ENCODE results near the gene ADAMTS6.

Gene ADAMTS6

GRCh38 chr5:65412842-65413241 lies 68.9 kb downstream of the ADAMTS6 start:
- no peak overlapping the region for H3K4me3 ChIP-seq (ENCODE audit: low read length)
- no peak for DNase-seq (ENCODE audit: low read depth)
- TF ChIP-seq CTCF (IDR thresholded peaks at IDR 0.05; ENCODE audit: insufficient read depth, low read depth, low read length, missing control alignments) = no peak

GRCh38 chr5:65411356-65411755 lies 70.4 kb downstream of the ADAMTS6 start:
- TF ChIP-seq CTCF (IDR thresholded peaks at IDR 0.05; ENCODE audit: insufficient read depth, low read depth, low read length, missing control alignments) = no peak
- no peak overlapping the region for H3K4me3 ChIP-seq (ENCODE audit: low read length)
- DNase-seq (ENCODE audit: low read depth) = no peak

GRCh38 chr5:65395526-65396155 lies 86.1 kb downstream of the ADAMTS6 start:
- no peak for TF ChIP-seq CTCF (IDR thresholded peaks at IDR 0.05; ENCODE audit: insufficient read depth, low read depth, low read length, missing control alignments)
- no peak overlapping the region for H3K4me3 ChIP-seq (ENCODE audit: low read length)
- peak; percentile 22 for DNase-seq (ENCODE audit: low read depth)

- H3K4me3 ChIP-seq (ENCODE audit: low read length) = no peak overlapping the region
- DNase-seq (ENCODE audit: low read depth) = no peak
- TF ChIP-seq CTCF (IDR thresholded peaks at IDR 0.05; ENCODE audit: insufficient read depth, low read depth, low read length, missing control alignments) = no peak
Observed at GRCh38 chr5:65394087-65394486, 87.6 kb downstream of the ADAMTS6 start.

- H3K4me3 ChIP-seq (ENCODE audit: low read length) = no peak overlapping the region
- no peak for TF ChIP-seq CTCF (IDR thresholded peaks at IDR 0.05; ENCODE audit: insufficient read depth, low read depth, low read length, missing control alignments)
- peak; percentile 12 for DNase-seq (ENCODE audit: low read depth)
Observed at GRCh38 chr5:65391591-65391990, 90.1 kb downstream of the ADAMTS6 start.

GRCh38 chr5:65390208-65390607 lies 91.5 kb downstream of the ADAMTS6 start:
- TF ChIP-seq CTCF (IDR thresholded peaks at IDR 0.05; ENCODE audit: insufficient read depth, low read depth, low read length, missing control alignments) = no peak
- no peak overlapping the region for H3K4me3 ChIP-seq (ENCODE audit: low read length)

GRCh38 chr5:65383859-65384258 lies 97.9 kb downstream of the ADAMTS6 start:
- no peak for DNase-seq (ENCODE audit: low read depth)
- no peak for TF ChIP-seq CTCF (IDR thresholded peaks at IDR 0.05; ENCODE audit: insufficient read depth, low read depth, low read length, missing control alignments)
- H3K4me3 ChIP-seq (ENCODE audit: low read length) = no peak overlapping the region

More at GRCh38 chr5:65390208-65390607, 91.5 kb downstream of the ADAMTS6 start:
- no peak for DNase-seq (ENCODE audit: low read depth)

Data from epithelial cell of esophagus (primary cell).